ENCODE measurements around the gene MAT2A. TPM values are rescaled to one million over a fixed set of nuclear protein-coding genes. Genes with fewer than 3 reads are reported as not detected.

MAT2A gene
- total RNA-seq, 1 donor from 2014 or later = 183 TPM

- H3K4me1 Mint-ChIP-seq (ENCODE audit: unreplicated experiment) = peaks cover under 1% of the 10 kb centered on the region
- H3K27me3 Mint-ChIP-seq (ENCODE audit: unreplicated experiment) = no peaks in the 10 kb centered on the region
- no peak for DNase-seq (ENCODE audit: extremely low spot score, unreplicated experiment)
- H3K36me3 Mint-ChIP-seq (ENCODE audit: unreplicated experiment) = no peaks in the 10 kb centered on the region
- no peak for TF ChIP-seq CTCF (IDR thresholded peaks at IDR 0.05)
- no peak overlapping the region for H3K4me3 Mint-ChIP-seq (ENCODE audit: unreplicated experiment)
- no peaks in the 10 kb centered on the region for H3K9me3 Mint-ChIP-seq (ENCODE audit: unreplicated experiment)
- H3K27ac Mint-ChIP-seq (ENCODE audit: unreplicated experiment) = no peak overlapping the region
Observed at GRCh38 chr2:85516653-85517389, 22.1 kb upstream of the MAT2A start.

DNA sequence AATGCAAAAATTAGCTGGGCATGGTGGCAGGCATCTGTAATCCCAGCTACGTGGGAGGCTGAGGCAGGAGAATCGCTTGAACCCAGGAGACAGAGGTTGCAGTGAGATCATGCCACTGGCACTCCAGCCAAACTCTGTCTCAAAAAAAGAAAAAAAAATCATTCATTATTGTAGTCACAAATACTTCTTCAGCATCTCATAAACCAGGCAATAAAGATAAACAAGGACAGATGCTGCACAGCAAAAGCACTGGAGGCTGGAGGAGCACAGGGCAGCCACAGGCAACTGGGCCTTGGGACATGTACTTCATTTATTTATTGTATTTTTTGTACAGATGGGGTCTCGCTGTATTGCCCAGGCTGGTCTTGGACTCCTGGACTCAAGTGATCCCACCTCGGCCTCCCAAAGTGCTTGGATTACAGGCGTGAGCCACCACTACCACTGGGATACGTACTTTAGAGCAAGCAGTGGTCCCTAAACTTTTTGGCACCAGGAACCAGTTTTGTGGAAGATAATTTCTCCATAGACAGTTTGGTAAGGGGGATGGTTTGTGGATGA, 16.8 kb upstream of the MAT2A start:
- H3K36me3 Mint-ChIP-seq (ENCODE audit: unreplicated experiment) = no peaks in the 10 kb centered on the region

DNA sequence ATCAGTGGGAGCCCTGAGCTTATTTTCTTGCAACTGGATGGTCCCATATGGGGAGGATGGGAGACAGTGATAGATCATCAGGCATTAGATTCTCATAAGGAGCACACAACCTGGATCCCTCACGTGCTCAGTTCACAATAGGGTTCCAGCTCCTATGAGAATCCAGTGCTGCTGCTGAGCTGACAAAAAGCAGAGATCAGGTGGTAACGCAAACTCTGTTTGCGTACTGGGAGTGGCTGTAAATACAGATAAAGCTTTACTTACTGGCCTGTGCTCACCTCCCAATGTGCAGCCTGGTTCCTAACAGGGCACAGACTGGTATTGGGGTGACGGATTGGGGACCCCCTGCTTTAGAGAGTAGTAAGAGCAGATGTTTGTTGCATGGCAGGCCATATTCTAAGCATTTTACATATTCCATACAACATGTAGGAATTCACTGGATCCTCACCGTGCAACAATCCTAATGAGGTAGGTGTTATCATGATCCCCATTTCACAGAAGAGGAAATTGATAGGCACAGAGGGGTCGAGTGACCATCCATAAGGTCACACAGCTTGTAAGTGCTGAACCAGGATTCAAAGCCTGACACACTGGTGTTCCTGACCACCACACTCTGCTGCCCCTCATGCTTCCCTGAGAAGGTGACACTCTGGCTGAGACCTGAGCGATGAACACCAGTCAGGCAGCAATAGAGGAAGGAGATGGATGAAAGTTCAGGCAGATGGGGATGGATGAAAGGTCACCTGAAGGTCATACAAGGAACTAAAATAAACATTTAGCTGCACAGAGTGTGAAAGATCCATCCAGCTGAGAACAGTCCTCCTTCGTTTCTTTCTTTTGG, 15.7 kb upstream of the MAT2A start:
- TF ChIP-seq CTCF (IDR thresholded peaks at IDR 0.05) = no peak
- H3K4me1 Mint-ChIP-seq (ENCODE audit: unreplicated experiment) = peaks cover 18% of the 10 kb centered on the region
- peak; percentile 49 for DNase-seq (ENCODE audit: extremely low spot score, unreplicated experiment)
- no peaks in the 10 kb centered on the region for H3K9me3 Mint-ChIP-seq (ENCODE audit: unreplicated experiment)
- H3K4me3 Mint-ChIP-seq (ENCODE audit: unreplicated experiment) = no peak overlapping the region
- H3K36me3 Mint-ChIP-seq (ENCODE audit: unreplicated experiment) = no peaks in the 10 kb centered on the region
- H3K27ac Mint-ChIP-seq (ENCODE audit: unreplicated experiment) = no peak overlapping the region
- peaks cover 13% of the 10 kb centered on the region for H3K27me3 Mint-ChIP-seq (ENCODE audit: unreplicated experiment)

More for the DNA sequence above, 16.8 kb upstream of the MAT2A start:
- TF ChIP-seq CTCF (IDR thresholded peaks at IDR 0.05) = no peak
- Mint-ChIP-seq H3K27ac (ENCODE audit: unreplicated experiment) (no peak overlapping the region), H3K4me1 (ENCODE audit: unreplicated experiment) (peaks cover 18% of the 10 kb centered on the region), H3K27me3 (ENCODE audit: unreplicated experiment) (peaks cover 4% of the 10 kb centered on the region), H3K4me3 (ENCODE audit: unreplicated experiment) (no peak overlapping the region), H3K9me3 (ENCODE audit: unreplicated experiment) (no peaks in the 10 kb centered on the region)
- DNase-seq (ENCODE audit: extremely low spot score, unreplicated experiment) = peak; percentile 54

DNA sequence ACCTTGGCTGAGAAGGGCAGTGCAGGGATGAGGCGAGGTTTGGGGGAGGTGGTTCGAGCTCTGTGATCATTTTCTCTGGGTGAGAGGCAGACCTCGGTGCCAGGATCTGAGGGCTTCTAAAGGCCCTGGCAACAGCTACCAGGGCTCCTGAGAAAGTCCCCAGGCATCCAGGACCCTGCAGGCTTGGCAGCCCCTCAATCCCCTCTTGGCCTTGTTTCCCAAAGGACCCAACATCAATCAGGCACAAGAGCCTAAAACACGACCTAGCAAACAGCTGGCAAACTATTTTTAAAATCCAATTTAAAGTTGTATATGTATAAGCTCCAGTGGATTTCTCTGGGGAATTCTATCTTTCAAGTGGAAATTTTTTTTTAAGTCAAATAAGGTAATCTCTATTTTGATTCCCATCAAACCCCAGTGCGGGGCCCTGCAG, 15.0 kb upstream of the MAT2A start:
- H3K27me3 Mint-ChIP-seq (ENCODE audit: unreplicated experiment) = peaks cover 16% of the 10 kb centered on the region

More for the DNA sequence above, 15.0 kb upstream of the MAT2A start:
- H3K4me3 Mint-ChIP-seq (ENCODE audit: unreplicated experiment) = no peak overlapping the region
- no peaks in the 10 kb centered on the region for H3K36me3 Mint-ChIP-seq (ENCODE audit: unreplicated experiment)
- H3K27ac Mint-ChIP-seq (ENCODE audit: unreplicated experiment) = peak overlapping the region; percentile 48
- H3K4me1 Mint-ChIP-seq (ENCODE audit: unreplicated experiment) = peaks cover 18% of the 10 kb centered on the region
- DNase-seq (ENCODE audit: extremely low spot score, unreplicated experiment) = peak; percentile 32
- H3K9me3 Mint-ChIP-seq (ENCODE audit: unreplicated experiment) = no peaks in the 10 kb centered on the region
- TF ChIP-seq CTCF (IDR thresholded peaks at IDR 0.05) = no peak
